Cardiac fibroblast (primary cell): ENCODE results near the gene CCT5.

Experiments
- DNase-seq, 2 donors: peaks; one replicate each; pipeline versions ENCODE4 v3.0.0 to v3.0.0-alpha.2; 2010; ENCODE audit warnings: low read depth in 2 of 2
- H3K4me3 ChIP-seq, 2 donors: replicated peaks in 1 of 2; 1 replicate in 1 of 2; 2 replicates in 1 of 2; pipeline ENCODE4 v1.5.1; 2011; ENCODE audit warnings: low read depth in 2 of 2, low read length in 2 of 2, mild to moderate bottlenecking in 2 of 2, moderate library complexity in 1 of 2
- CTCF ChIP-seq: IDR thresholded peaks from one replicate; pipeline ENCODE4 v1.5.1; 2011; ENCODE audit warnings: low read depth, mild to moderate bottlenecking, low read length, inconsistent platforms

Gene CCT5

GRCh38 chr5:10290438-10290837, 40.4 kb downstream of the CCT5 start:
- DNase-seq, result no peak
- no peak for TF ChIP-seq CTCF
- no peak overlapping the region for H3K4me3 ChIP-seq

DNA sequence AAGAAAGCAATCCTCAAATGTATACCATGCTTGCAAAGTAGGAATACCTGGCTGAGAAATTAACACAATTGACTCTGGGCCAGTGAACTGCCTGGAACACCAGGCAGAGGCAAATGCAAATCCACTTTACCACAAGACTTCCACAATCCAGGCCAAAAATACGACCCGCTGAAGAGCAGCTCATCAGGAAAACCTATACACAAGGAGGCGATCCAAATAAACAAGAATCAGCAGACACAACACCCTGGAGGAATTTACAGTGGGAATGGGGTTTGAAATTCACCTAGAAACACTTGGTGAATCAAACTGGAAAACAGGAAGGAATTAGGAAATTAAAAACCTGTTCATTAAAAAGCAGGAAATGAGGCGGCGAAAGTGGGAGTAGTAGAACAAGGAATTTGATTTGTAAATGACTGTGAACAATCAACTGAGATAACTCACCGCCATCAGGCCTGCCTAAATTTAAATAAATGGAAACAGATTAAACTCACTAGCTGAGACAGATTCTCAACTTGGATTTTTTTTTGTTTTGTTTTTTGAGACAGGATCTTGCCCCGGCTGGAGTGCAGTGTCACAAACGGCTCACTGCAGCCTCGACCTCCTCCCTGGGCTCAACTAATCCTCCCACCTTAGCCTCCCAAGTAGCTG, 41.7 kb downstream of the CCT5 start:
- TF ChIP-seq CTCF, result no peak
- DNase-seq, result no peak
- no peak overlapping the region for H3K4me3 ChIP-seq

- H3K4me3 ChIP-seq, result no peak overlapping the region
- no peak for DNase-seq
- no peak for TF ChIP-seq CTCF
These were observed 44.0 kb downstream of the CCT5 start for GRCh38 chr5:10293907-10294662.

DNA sequence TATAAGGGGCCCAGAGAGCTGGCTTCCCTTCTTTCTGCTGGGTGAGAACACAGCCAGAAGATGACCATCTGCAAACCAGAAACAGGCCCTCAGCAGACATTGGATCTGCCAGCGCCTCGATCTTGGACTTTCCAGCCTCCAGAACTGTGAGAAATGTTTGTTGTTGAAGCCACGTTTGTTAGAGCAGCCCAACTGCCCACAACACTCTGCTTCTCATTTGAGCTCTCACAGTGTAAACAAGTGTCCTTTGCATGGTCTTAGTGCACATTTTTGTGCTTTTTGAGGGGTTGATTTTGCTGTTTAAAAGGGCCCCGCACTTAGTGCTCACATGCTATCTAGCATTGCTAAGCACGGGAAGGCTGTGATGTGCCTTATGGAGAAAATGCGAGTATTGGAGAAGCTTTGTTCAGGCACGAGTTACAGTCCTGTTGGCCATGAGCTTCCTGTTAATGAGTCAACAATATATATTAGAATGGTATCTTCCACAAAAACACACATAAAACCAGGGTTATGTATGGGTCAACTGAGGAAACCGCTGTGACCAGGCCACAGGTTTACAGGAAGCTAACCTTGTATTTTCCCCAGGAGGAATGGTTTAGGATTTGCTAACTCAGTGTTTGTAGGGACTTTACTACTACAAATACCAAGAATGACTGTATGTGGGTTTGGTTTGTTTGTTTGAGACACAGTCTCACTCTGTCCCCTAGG, 45.7 kb downstream of the CCT5 start:
- DNase-seq, result no peak
- no peak overlapping the region for H3K4me3 ChIP-seq
- TF ChIP-seq CTCF, result no peak

GRCh38 chr5:10297646-10298204, 47.6 kb downstream of the CCT5 start:
- DNase-seq, result no peak
- no peak for TF ChIP-seq CTCF
- H3K4me3 ChIP-seq, result no peak overlapping the region

GRCh38 chr5:10300246-10300645, 50.2 kb downstream of the CCT5 start:
- no peak overlapping the region for H3K4me3 ChIP-seq
- TF ChIP-seq CTCF, result no peak
- DNase-seq, result no peak
